ENCODE results near the gene DGKZ.

DNA sequence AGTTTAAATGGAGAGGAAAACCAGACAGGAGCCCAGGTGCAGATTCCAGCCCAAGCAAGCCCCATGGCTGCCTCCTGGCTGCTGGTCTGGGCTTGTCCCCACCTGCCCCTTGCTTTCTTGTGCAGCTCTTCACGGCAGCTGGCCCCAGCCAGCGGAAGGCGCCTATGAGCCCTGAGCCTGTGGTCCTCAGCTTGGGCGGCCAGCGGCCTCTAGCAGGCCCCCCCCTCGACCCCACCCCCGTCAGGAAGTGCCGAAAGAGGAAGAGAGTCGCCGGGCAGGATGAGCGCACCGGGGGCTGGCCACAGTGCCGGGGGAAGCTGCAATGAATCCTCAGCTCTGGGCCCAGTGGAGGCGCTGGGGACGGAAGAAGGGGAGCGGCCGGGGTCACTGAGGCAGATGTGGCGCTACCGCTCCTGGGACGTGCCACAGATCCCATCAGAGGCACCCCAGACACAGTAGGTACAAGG, 2.1 kb upstream of the DGKZ start:
- TF ChIP-seq, protein P1, sequence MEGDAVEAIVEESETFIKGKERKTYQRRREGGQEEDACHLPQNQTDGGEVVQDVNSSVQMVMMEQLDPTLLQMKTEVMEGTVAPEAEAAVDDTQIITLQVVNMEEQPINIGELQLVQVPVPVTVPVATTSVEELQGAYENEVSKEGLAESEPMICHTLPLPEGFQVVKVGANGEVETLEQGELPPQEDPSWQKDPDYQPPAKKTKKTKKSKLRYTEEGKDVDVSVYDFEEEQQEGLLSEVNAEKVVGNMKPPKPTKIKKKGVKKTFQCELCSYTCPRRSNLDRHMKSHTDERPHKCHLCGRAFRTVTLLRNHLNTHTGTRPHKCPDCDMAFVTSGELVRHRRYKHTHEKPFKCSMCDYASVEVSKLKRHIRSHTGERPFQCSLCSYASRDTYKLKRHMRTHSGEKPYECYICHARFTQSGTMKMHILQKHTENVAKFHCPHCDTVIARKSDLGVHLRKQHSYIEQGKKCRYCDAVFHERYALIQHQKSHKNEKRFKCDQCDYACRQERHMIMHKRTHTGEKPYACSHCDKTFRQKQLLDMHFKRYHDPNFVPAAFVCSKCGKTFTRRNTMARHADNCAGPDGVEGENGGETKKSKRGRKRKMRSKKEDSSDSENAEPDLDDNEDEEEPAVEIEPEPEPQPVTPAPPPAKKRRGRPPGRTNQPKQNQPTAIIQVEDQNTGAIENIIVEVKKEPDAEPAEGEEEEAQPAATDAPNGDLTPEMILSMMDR (IDR thresholded peaks at IDR 0.05) = no peak
- no peak for TF ChIP-seq EZH2 (IDR thresholded peaks at IDR 0.05)

Measured in neural progenitor cell (in vitro differentiated cells).